Activated T-cell treated with anti-CD3 and anti-CD28 coated beads for 1 hour (primary cell): ENCODE data around the gene ALDH3A1.

Experiments used
- DNase-seq: peaks from one replicate; pipeline ENCODE4 v3.0.0-alpha.2; 2020; ENCODE audit warnings: low read depth

Gene ALDH3A1

DNA sequence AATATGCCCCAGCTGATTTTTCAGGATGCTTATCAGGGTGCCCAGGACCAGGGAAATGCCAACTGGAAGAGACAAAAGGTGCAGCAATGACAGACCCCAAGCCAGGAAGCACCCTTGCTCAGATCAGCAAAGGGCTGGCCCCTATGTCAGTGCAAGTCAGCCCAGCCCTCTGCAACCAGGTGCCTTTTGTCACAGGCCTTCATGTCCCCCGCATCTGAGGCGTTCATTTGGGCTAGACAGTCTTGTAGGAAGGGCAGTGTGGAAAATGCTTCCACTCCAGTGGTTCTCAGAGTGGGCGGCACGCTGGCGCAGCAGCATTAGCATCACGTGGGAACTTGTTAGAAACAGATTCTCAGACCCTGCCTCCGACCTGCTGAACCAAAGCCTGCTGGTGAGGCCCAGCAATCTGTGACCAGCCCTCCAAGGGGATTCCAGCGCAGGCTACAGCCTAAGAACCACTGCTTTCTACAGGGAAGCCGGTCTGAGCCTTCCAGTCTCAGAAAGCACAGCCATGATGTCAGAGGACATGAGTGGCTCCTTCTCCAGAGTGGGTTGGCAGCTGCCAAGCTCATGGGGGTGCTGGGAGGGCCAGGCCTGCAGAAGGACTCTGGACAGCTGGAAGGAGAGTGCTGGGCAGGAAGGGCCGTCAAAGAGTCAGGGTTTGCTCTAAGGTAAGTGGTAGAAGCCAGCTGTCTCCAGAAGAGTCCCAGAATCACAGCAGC lies 44.8 kb downstream of the ALDH3A1 start:
- no peak for DNase-seq

DNA sequence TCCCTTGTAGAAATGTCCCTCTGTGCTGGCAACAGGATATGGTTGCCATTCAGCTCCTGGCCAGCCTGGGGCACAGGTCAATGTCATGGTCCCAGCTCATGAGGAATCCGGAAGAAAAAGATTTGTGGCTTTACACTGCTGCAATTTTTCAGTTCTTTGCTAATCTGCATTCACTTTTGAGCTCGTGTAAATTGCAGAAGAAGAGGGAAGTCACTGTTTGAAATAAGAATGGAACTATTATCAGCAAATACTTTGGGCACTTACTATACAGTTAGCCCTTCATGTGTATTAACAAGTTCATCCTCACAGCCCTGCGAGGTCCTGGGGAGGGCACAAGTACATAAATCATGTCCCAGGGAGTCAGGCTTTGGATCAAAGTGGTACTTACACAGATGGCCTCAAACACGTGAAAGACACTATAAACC lies 45.9 kb downstream of the ALDH3A1 start:
- no peak for DNase-seq
